Brain microvascular endothelial cell (primary cell): ENCODE measurements around the gene TAF3.

Experiments used
- DNase-seq: peaks from one replicate; pipeline ENCODE4 v3.0.0-alpha.2; 2020
- H3K27ac ChIP-seq: fragments of 250-450 bp; sonication (Bioruptor Pico); 2 replicates; pipeline ENCODE4 v1.5.1; 2020; ENCODE audit warnings: mild to moderate bottlenecking, moderate library complexity
- H3K27me3 ChIP-seq: fragments of 250-450 bp; sonication (Bioruptor Pico); replicated peaks from 2 replicates; pipeline ENCODE4 v1.5.1; 2020; ENCODE audit warnings: mild to moderate bottlenecking
- H3K36me3 ChIP-seq: fragments of 250-450 bp; sonication (Bioruptor Pico); replicated peaks from 2 replicates; pipeline ENCODE4 v1.5.1; 2020; ENCODE audit warnings: mild to moderate bottlenecking
- H3K4me3 ChIP-seq: 2 replicates; pipeline ENCODE4 v1.5.1; 2011; ENCODE audit warnings: low read depth, mild to moderate bottlenecking, control low read depth, low read length, moderate library complexity
- CTCF ChIP-seq: IDR thresholded peaks from 2 replicates; pipeline ENCODE4 v1.5.1; 2011; ENCODE audit warnings: low read depth, mild to moderate bottlenecking, moderate library complexity, low read length, control low read depth, inconsistent platforms; ENCODE audit errors: missing control alignments
- in situ Hi-C: cut with HindIII; loops from 2 replicates; pipeline ENCODE4 v1.10.0; 2017; ENCODE audit warnings: low sequenced_read_pairs, low pct_ligation_motif_present

Gene TAF3

GRCh38 chr10:7913126-7913872, 95.0 kb downstream of the TAF3 start:
- no peak overlapping the region for H3K4me3 ChIP-seq
- no peaks in the 10 kb centered on the region for H3K36me3 ChIP-seq
- in situ Hi-C loops, result no loop called here
- no peaks in the 10 kb centered on the region for H3K27me3 ChIP-seq
- no peak for TF ChIP-seq CTCF
- no peak for DNase-seq
- no peak overlapping the region for H3K27ac ChIP-seq

GRCh38 chr10:7915923-7916536, 97.7 kb downstream of the TAF3 start:
- Histone ChIP-seq H3K4me3 (no peak overlapping the region), H3K27me3 (no peaks in the 10 kb centered on the region), H3K27ac (no peak overlapping the region), H3K36me3 (no peaks in the 10 kb centered on the region)
- TF ChIP-seq CTCF, result no peak
- in situ Hi-C loops, result no loop called here
- peak; percentile 16 for DNase-seq

GRCh38 chr10:7917736-7918135, 99.4 kb downstream of the TAF3 start:
- Histone ChIP-seq H3K27me3 (no peaks in the 10 kb centered on the region), H3K4me3 (no peak overlapping the region), H3K27ac (no peak overlapping the region), H3K36me3 (no peaks in the 10 kb centered on the region)
- TF ChIP-seq CTCF, result no peak
- in situ Hi-C loops, result no loop called here
- no peak for DNase-seq

- no peak for DNase-seq
- H3K4me3 ChIP-seq, result no peak overlapping the region
- H3K27ac ChIP-seq, result no peak overlapping the region
- H3K36me3 ChIP-seq, result no peaks in the 10 kb centered on the region
- TF ChIP-seq CTCF, result no peak
- no peaks in the 10 kb centered on the region for H3K27me3 ChIP-seq
- in situ Hi-C loops, result no loop called here
Observed at GRCh38 chr10:7922707-7923106, 104.4 kb downstream of the TAF3 start.

GRCh38 chr10:7928536-7928935, 110.2 kb downstream of the TAF3 start:
- TF ChIP-seq CTCF, result no peak
- in situ Hi-C loops, result no loop called here
- Histone ChIP-seq H3K36me3 (no peaks in the 10 kb centered on the region), H3K27ac (no peak overlapping the region), H3K4me3 (no peak overlapping the region), H3K27me3 (no peaks in the 10 kb centered on the region)
- no peak for DNase-seq
